NCI-H446 (cell line): ENCODE measurements around the gene BIN1.
"Not testable (repeated sequence)": the region's sequence is repeated elsewhere in the genome, so short reads cannot be mapped to it uniquely, and the experiment has no call there.

Source experiments
- DNase-seq, 2 experiments: peaks; one replicate each; lab custom pipeline; 2025; lab: John Stamatoyannopoulos, UW

BIN1 gene

GRCh38 chr2:127134235-127134634 lies 27.3 kb upstream of the BIN1 start:
- no peak for DNase-seq

GRCh38 chr2:127133793-127134192 lies 26.8 kb upstream of the BIN1 start:
- DNase-seq = no peak

GRCh38 chr2:127130421-127130820 lies 23.5 kb upstream of the BIN1 start:
- DNase-seq = no peak

GRCh38 chr2:127129937-127130336 lies 23.0 kb upstream of the BIN1 start:
- DNase-seq = no peak

GRCh38 chr2:127128445-127128904 lies 21.5 kb upstream of the BIN1 start:
- no peak for DNase-seq

GRCh38 chr2:127125821-127126220 lies 18.9 kb upstream of the BIN1 start:
- no peak for DNase-seq

- DNase-seq = no peak
Observed at GRCh38 chr2:127124426-127124825, 17.5 kb upstream of the BIN1 start.

GRCh38 chr2:127122361-127123027 lies 15.5 kb upstream of the BIN1 start:
- DNase-seq = no peak

GRCh38 chr2:127121776-127122176 lies 14.8 kb upstream of the BIN1 start:
- no peak for DNase-seq

- DNase-seq = no peak
Observed at GRCh38 chr2:127121353-127121752, 14.4 kb upstream of the BIN1 start.

- not testable (repeated sequence) for DNase-seq
Observed at GRCh38 chr2:127120408-127120807, 13.5 kb upstream of the BIN1 start.

GRCh38 chr2:127118467-127118866 lies 11.5 kb upstream of the BIN1 start:
- no peak for DNase-seq

- DNase-seq = no peak
Observed at GRCh38 chr2:127118038-127118437, 11.1 kb upstream of the BIN1 start.

- DNase-seq = no peak
Observed at GRCh38 chr2:127117603-127118002, 10.6 kb upstream of the BIN1 start.

GRCh38 chr2:127115471-127116199 lies 8.7 kb upstream of the BIN1 start:
- no peak for DNase-seq

GRCh38 chr2:127110985-127111384 lies 4.0 kb upstream of the BIN1 start:
- DNase-seq = no peak

GRCh38 chr2:127108090-127108523 lies 1.2 kb upstream of the BIN1 start:
- DNase-seq = no peak

GRCh38 chr2:127107622-127107999 lies 657 bp upstream of the BIN1 start:
- DNase-seq = no peak

- DNase-seq = no peak
Observed at GRCh38 chr2:127106457-127106990, 430 bp downstream of the BIN1 start.

GRCh38 chr2:127105656-127106456 lies 1.1 kb downstream of the BIN1 start:
- no peak for DNase-seq

GRCh38 chr2:127104881-127105655 lies 1.9 kb downstream of the BIN1 start:
- no peak for DNase-seq
